Measurements from ENCODE around the gene UBE2Z. TPM values are rescaled to one million over a fixed set of nuclear protein-coding genes. Genes with fewer than 3 reads are reported as not detected.

UBE2Z gene
- total and polyA plus RNA-seq, 2 of the 4 experiments (the other 2 are of a cell fraction) = 68.5 to 126 TPM

DNA sequence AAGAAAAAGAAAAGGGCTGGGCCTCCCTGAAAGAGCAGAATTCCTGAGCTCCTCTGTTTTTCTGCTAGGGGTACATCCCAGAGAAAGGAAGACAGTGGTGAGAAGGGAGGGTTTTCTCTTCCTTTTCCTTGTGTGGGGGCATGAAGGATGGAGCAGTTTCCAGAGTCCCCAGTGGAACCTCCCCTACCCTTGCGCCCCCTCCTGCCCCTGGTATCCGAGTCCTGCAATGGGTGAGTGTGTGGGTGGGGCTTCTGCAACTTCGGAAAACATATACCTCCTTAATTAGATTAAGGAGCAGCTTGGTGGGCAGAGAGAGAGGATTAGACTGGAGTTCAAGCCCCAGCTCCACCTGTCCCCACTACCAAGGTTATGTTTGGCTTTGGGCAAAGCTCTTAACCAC is 65.6 kb downstream of the UBE2Z start:
- no peak overlapping the region for H3K9ac ChIP-seq (ENCODE audit: low read depth, low read length)
- peak overlapping the region; percentile 77 for H2AFZ ChIP-seq (replicated peaks; ENCODE audit: low read length, poor library complexity)
- peak overlapping the region; percentile 27 for H2BK20ac ChIP-seq (ENCODE audit: low read depth, low read length)
- H3K18ac ChIP-seq (ENCODE audit: low read depth, low read length) = peak overlapping the region; percentile 39; the same call in 1 of the 2 replicates
- no peak for DNase-seq
- H3K9me3 ChIP-seq (ENCODE audit: control insufficient read depth, insufficient read depth, low read length) = no peaks in the 10 kb centered on the region
- no peak for TF ChIP-seq RFX5 (IDR thresholded peaks at IDR 0.05; ENCODE audit: low read depth, low read length)
- TF ChIP-seq BHLHE40 (IDR thresholded peaks at IDR 0.05; ENCODE audit: low read depth, low read length) = no peak
- TF ChIP-seq MAZ (IDR thresholded peaks at IDR 0.05; ENCODE audit: borderline replicate concordance, low read depth, low read length) = no peak
- no peak for TF ChIP-seq POLR2A (IDR thresholded peaks at IDR 0.05; ENCODE audit: low read depth, low read length)
- TF ChIP-seq CTCF (conservative IDR thresholded peaks at IDR 0.05; ENCODE audit: low read depth, low read length) = no peak
- TF ChIP-seq ELK1 (IDR thresholded peaks at IDR 0.05; ENCODE audit: borderline replicate concordance, low read depth, low read length) = no peak
- no peak for TF ChIP-seq CHD1 (IDR thresholded peaks at IDR 0.05; ENCODE audit: low read depth, low read length)
- TF ChIP-seq RCOR1 (IDR thresholded peaks at IDR 0.05; ENCODE audit: insufficient replicate concordance, low read length) = no peak
- TF ChIP-seq CEBPB (IDR thresholded peaks at IDR 0.05; ENCODE audit: low read depth, low read length) = no peak
- no peak for TF ChIP-seq RAD21 (IDR thresholded peaks at IDR 0.05; ENCODE audit: low read length)
- no peak for TF ChIP-seq SMC3 (IDR thresholded peaks at IDR 0.05; ENCODE audit: low read depth, low read length)
- no peak for TF ChIP-seq MAFK (IDR thresholded peaks at IDR 0.05; ENCODE audit: low read depth, low read length)
- no peak for TF ChIP-seq MXI1 (IDR thresholded peaks at IDR 0.05; ENCODE audit: borderline replicate concordance, low read depth, low read length)
- no peak for TF ChIP-seq FOS (IDR thresholded peaks at IDR 0.05; ENCODE audit: low read depth, low read length)
- TF ChIP-seq NFE2L2 (IDR thresholded peaks at IDR 0.05; ENCODE audit: low read depth, low read length) = no peak
- TF ChIP-seq USF2 (IDR thresholded peaks at IDR 0.05; ENCODE audit: low read depth, low read length) = no peak
- dilution Hi-C loops (cut with HindIII; ENCODE audit: low sequenced_read_pairs, unreplicated experiment) = no loop called here
- no peak for ATAC-seq (ENCODE audit: low read depth)
- peaks cover 22% of the 10 kb centered on the region for H3K4me1 ChIP-seq (ENCODE audit: control insufficient read depth, insufficient read depth, low read length)
- H2AK5ac ChIP-seq (ENCODE audit: low read depth, low read length) = no peak overlapping the region; the same call in none of the 2 replicates
- H2BK5ac ChIP-seq (ENCODE audit: low read depth, low read length, poor library complexity, severe bottlenecking) = no peak overlapping the region
- H3K9me1 ChIP-seq (ENCODE audit: insufficient read depth, low read length) = peaks cover 19% of the 10 kb centered on the region
- H2AK9ac ChIP-seq (replicated peaks; ENCODE audit: low read depth, low read length, poor library complexity) = no peak overlapping the region
- peak overlapping the region; percentile 73 for H3K4ac ChIP-seq (ENCODE audit: low read depth, low read length)
- H2BK15ac ChIP-seq (ENCODE audit: low read depth, low read length) = peak overlapping the region; percentile 81
- H4K8ac ChIP-seq (ENCODE audit: low read depth in 2 of 2, low read length in 2 of 2) = peak overlapping the region in 1 of 2 experiments; percentile 41; a peak in 2 of 4 replicates
- no peak overlapping the region for H3K23ac ChIP-seq (ENCODE audit: low read depth, low read length)
- H3K79me1 ChIP-seq (ENCODE audit: low read depth in 1 of 2, low read length in 2 of 2) = peaks cover 3 to 11% of the 10 kb centered on the region in 2 experiments; a peak in 2 of 4 replicates
- WGBS, 2 experiments (ENCODE audit: extremely low coverage in 2 of 2, insufficient read length in 1 of 2) = no CpG with 5 or more reads among the region's 3 CpGs
- H3K14ac ChIP-seq (replicated peaks; ENCODE audit: low read depth, low read length) = peak overlapping the region; percentile 10; the same call in 1 of the 2 replicates
- no peaks in the 10 kb centered on the region for H4K20me1 ChIP-seq (ENCODE audit: insufficient read depth, low read length)
- H3K27ac ChIP-seq (ENCODE audit: insufficient read depth, low read length) = no peak overlapping the region
- peak overlapping the region; percentile 72 for H4K91ac ChIP-seq (ENCODE audit: insufficient read depth, low read depth, low read length)
- BruUV-seq (replicated peaks) = no TSS peak
- H3K56ac ChIP-seq (ENCODE audit: extremely low read depth, insufficient read depth, low read length) = no peak overlapping the region
- in situ Hi-C loops (cut with MboI; ENCODE audit: low sequenced_read_pairs) = no loop called here
- no peaks in the 10 kb centered on the region for H3K27me3 ChIP-seq (ENCODE audit: control insufficient read depth, insufficient read depth, low read length)
- no peak overlapping the region for H4K5ac ChIP-seq (ENCODE audit: low read depth, low read length)
- H2BK120ac ChIP-seq (ENCODE audit: low read depth, low read length) = peak overlapping the region; percentile 95
- ChIA-PET CTCF (interaction anchor here (0.6 kb wide), 2 partner anchors 717 to 729 kb away, joined by 3 read pairs; no protein-coding TSS in a partner anchor), POLR2A (ENCODE audit: unreplicated experiment) (no interaction called here)
- H3K4me2 ChIP-seq (ENCODE audit: low read depth, low read length) = no peak overlapping the region
- intact Hi-C loops (cut with micrococcal nuclease) = loop anchor here (2.0 kb wide), 2 partner anchors 23 to 49 kb away; partner anchors contain the start of gene IGF2BP1
- no peaks in the 10 kb centered on the region for H3K36me3 ChIP-seq (ENCODE audit: control insufficient read depth, insufficient read depth, low read length)
- H3K4me3 ChIP-seq (ENCODE audit: insufficient read depth, low read depth, low read length) = no peak overlapping the region

All from IMR-90 (cell line).